GM12864 (cell line): ENCODE results near the gene PLSCR3.

ENCODE experiments used
- DNase-seq: peaks from one replicate; pipeline ENCODE4 v3.0.0-alpha.2; 2011; ENCODE audit warnings: low read depth
- H3K4me3 ChIP-seq: 2 replicates; pipeline ENCODE4 v1.5.1; 2011; ENCODE audit warnings: mild to moderate bottlenecking, low read depth, low read length, control low read depth
- CTCF ChIP-seq: IDR thresholded peaks from 2 replicates; pipeline ENCODE4 v1.5.1; 2011; ENCODE audit warnings: low read depth, mild to moderate bottlenecking, moderate library complexity, low read length, control low read depth, inconsistent platforms; ENCODE audit errors: missing control alignments

The PLSCR3 gene

GRCh38 chr17:7432296-7432695 lies 38.0 kb upstream of the PLSCR3 start:
- DNase-seq, result no peak
- H3K4me3 ChIP-seq, result no peak overlapping the region
- no peak for TF ChIP-seq CTCF

DNA sequence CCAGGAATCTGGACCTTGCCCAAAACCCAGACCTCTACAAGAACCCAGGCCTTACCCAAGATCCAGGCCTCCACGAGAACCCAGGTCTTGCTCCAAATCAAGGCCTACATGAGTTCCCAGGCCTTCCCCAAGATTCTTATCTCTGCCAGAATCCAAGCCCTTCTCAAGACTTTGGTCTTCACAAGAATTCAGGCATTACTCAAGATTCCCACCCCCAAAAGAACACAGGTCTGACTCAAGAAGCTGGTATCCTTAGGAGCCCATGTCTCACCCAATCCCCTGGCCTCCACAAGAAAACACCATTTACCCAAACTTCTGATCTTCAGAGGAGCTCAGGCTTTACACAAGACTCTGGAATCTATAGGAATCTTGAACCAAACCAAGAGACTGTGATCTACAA lies 36.9 kb upstream of the PLSCR3 start:
- TF ChIP-seq CTCF, result no peak
- H3K4me3 ChIP-seq, result no peak overlapping the region
- no peak for DNase-seq

DNA sequence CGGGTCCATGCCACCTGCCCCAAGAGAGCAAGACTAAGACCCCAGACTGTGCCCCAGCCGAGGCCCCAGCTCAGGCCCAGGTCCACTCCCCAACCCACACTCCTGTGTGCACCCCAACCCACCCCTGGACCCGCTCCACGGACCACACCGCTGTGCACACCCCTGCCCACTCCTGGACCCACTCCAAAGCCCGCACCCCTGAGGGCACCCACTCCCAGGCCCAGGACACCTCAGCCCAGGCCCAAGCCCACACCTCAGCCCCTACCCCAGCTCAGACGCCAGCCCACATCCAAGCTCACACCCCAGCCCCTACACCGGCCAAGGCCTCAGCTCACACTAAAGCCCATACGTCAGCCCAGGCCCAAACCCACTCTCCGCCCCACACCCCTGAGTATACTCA lies 35.4 kb upstream of the PLSCR3 start:
- TF ChIP-seq CTCF, result no peak
- no peak overlapping the region for H3K4me3 ChIP-seq
- DNase-seq, result no peak

- no peak within 1 kb of the TSS for H3K4me3 ChIP-seq
- TF ChIP-seq CTCF, result no peak
- DNase-seq, result no peak
Observed at GRCh38 chr17:7428557-7428956, 34.2 kb upstream of the PLSCR3 start, which contains the start of gene SPEM3. Gene SPEM3, plus strand, starts transcription at chr17:7428857. Its CDS starts 46 bp downstream, at chr17:7428903.

DNA sequence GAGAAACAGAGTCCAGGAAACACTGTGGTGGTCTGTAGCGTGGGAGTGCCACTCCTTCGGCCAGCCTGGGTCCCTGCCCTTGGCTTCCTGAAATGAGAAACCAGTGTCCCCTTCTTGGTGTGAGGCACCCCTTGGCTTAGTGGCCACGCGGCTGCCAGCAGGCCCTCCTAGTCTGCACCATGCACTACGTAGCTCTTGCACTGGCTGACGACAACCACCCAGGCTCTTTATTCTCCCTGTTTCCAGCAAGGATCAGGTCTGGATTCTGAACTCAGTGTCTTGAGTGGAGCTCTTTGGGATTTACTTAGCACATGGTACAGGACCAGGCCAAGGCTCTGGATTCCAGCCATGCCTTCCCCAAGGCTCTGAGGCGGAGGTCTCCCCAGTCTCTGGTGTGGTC lies 33.2 kb upstream of the PLSCR3 start:
- DNase-seq, result no peak
- no peak for TF ChIP-seq CTCF
- no peak overlapping the region for H3K4me3 ChIP-seq

GRCh38 chr17:7426896-7427489 lies 32.7 kb upstream of the PLSCR3 start:
- no peak for TF ChIP-seq CTCF
- no peak for DNase-seq
- H3K4me3 ChIP-seq, result no peak overlapping the region

- no peak for TF ChIP-seq CTCF
- no peak overlapping the region for H3K4me3 ChIP-seq
- DNase-seq, result no peak
Observed at GRCh38 chr17:7426203-7426863, 32.0 kb upstream of the PLSCR3 start.
